IMR-90 (cell line): ENCODE measurements around the gene OR2W1. TPM values are rescaled to one million over a fixed set of nuclear protein-coding genes. Genes with fewer than 3 reads are reported as not detected.

Experiments
- ATAC-seq: fragments of 200-7000 bp; cut with Tn5 transposase; 2 replicates; pipeline ENCODE4 v1.9.1; 2020; ENCODE audit warnings: low read depth, mild to moderate bottlenecking, moderate library complexity
- BruUV-seq: library from RNA; stranded (reverse); fragments of 400-500 nt; replicated peaks from 2 replicates; lab custom pipeline; 2021; lab: Mats Ljungman, UMichigan
- CTCF ChIA-PET: fragments of 300-600 bp; formaldehyde crosslinking; extraction: SDS; loops from one replicate; lab custom pipeline; 2021; ENCODE audit warnings: antibody characterized with exemption; lab: Yijun Ruan, JAX
- POLR2A ChIA-PET: fragments of 300-600 bp; sonication (Branson Sonifier 250); formaldehyde crosslinking; loops from one replicate; lab custom pipeline; 2022; ENCODE audit warnings: antibody characterized with exemption; ENCODE audit not compliant: unreplicated experiment; lab: Charles Lee
- DNase-seq: peaks from one replicate; pipeline ENCODE4 v3.0.0; 2013
- H2AFZ ChIP-seq: replicated peaks from 2 replicates; pipeline ENCODE3; 2013; ENCODE audit warnings: low read length, mild to moderate bottlenecking; ENCODE audit not compliant: poor library complexity
- H2AK5ac ChIP-seq: 2 replicates; pipeline ENCODE4 v1.6.1; 2013; ENCODE audit warnings: low read depth, low read length, inconsistent platforms
- H2AK9ac ChIP-seq: replicated peaks from 2 replicates; pipeline ENCODE3; 2013; ENCODE audit warnings: mild to moderate bottlenecking, low read depth, low read length, moderate library complexity; ENCODE audit not compliant: poor library complexity
- H2BK120ac ChIP-seq: 2 replicates; pipeline ENCODE4 v1.6.1; 2013; ENCODE audit warnings: low read depth, low read length, inconsistent platforms
- H2BK15ac ChIP-seq: 3 replicates; pipeline ENCODE4 v1.6.1; 2013; ENCODE audit warnings: low read depth, low read length, inconsistent platforms
- H2BK20ac ChIP-seq: 2 replicates; pipeline ENCODE4 v1.6.1; 2013; ENCODE audit warnings: low read depth, mild to moderate bottlenecking, inconsistent platforms, low read length, moderate library complexity
- H2BK5ac ChIP-seq: 2 replicates; pipeline ENCODE4 v1.6.1; 2013; ENCODE audit warnings: mild to moderate bottlenecking, low read depth, low read length, inconsistent platforms; ENCODE audit not compliant: poor library complexity, severe bottlenecking
- H3K14ac ChIP-seq: replicated peaks from 2 replicates; pipeline ENCODE4 v1.6.1; 2013; ENCODE audit warnings: low read depth, low read length, inconsistent platforms
- H3K18ac ChIP-seq: 2 replicates; pipeline ENCODE4 v1.6.1; 2013; ENCODE audit warnings: low read depth, low read length, control low read depth
- H3K23ac ChIP-seq: 2 replicates; pipeline ENCODE4 v1.6.1; 2013; ENCODE audit warnings: low read depth, low read length, inconsistent platforms
- H3K27ac ChIP-seq: 2 replicates; pipeline ENCODE4 v1.5.1; 2013; ENCODE audit warnings: mild to moderate bottlenecking, control low read depth, low read length; ENCODE audit not compliant: insufficient read depth
- H3K27me3 ChIP-seq: 2 replicates; pipeline ENCODE4 v1.6.1; 2013; ENCODE audit warnings: low read length; ENCODE audit not compliant: control insufficient read depth, insufficient read depth
- H3K36me3 ChIP-seq: 2 replicates; pipeline ENCODE4 v1.6.1; 2013; ENCODE audit warnings: low read length, mixed read lengths; ENCODE audit not compliant: control insufficient read depth, insufficient read depth
- H3K4ac ChIP-seq: 2 replicates; pipeline ENCODE4 v1.6.1; 2013; ENCODE audit warnings: low read depth, low read length, inconsistent platforms
- H3K4me1 ChIP-seq: 2 replicates; pipeline ENCODE4 v1.6.1; 2013; ENCODE audit warnings: low read length, mixed read lengths; ENCODE audit not compliant: control insufficient read depth, insufficient read depth
- H3K4me2 ChIP-seq: 2 replicates; pipeline ENCODE4 v1.6.1; 2013; ENCODE audit warnings: low read depth, mild to moderate bottlenecking, control low read depth, low read length, moderate library complexity
- H3K4me3 ChIP-seq: 2 replicates; pipeline ENCODE4 v1.5.1; 2013; ENCODE audit warnings: low read depth, mild to moderate bottlenecking, control low read depth, low read length, moderate library complexity; ENCODE audit not compliant: insufficient read depth
- H3K56ac ChIP-seq: 2 replicates; pipeline ENCODE4 v1.6.1; 2013; ENCODE audit warnings: low read length, inconsistent platforms; ENCODE audit not compliant: insufficient read depth; ENCODE audit errors: extremely low read depth
- H3K79me1 ChIP-seq, 2 experiments: 2 replicates each; pipeline ENCODE4 v1.6.1; 2013; ENCODE audit warnings: low read length in 2 of 2, inconsistent platforms in 1 of 2, low read depth in 1 of 2
- H3K9ac ChIP-seq: 2 replicates; pipeline ENCODE4 v1.6.1; 2013; ENCODE audit warnings: low read depth, low read length, control low read depth
- H3K9me1 ChIP-seq: 2 replicates; pipeline ENCODE4 v1.6.1; 2013; ENCODE audit warnings: low read length, inconsistent platforms; ENCODE audit not compliant: insufficient read depth
- H3K9me3 ChIP-seq: 2 replicates; pipeline ENCODE4 v1.6.1; 2013; ENCODE audit warnings: low read length; ENCODE audit not compliant: control insufficient read depth, insufficient read depth
- H4K20me1 ChIP-seq: 2 replicates; pipeline ENCODE4 v1.6.1; 2013; ENCODE audit warnings: low read length, inconsistent platforms; ENCODE audit not compliant: insufficient read depth
- H4K5ac ChIP-seq: 2 replicates; pipeline ENCODE4 v1.6.1; 2013; ENCODE audit warnings: mild to moderate bottlenecking, low read depth, low read length, control low read depth
- H4K8ac ChIP-seq, 2 experiments: 2 replicates each; pipeline ENCODE4 v1.6.1; 2013; ENCODE audit warnings: low read depth in 2 of 2, low read length in 2 of 2, control low read depth in 1 of 2, inconsistent platforms in 1 of 2
- H4K91ac ChIP-seq: 2 replicates; pipeline ENCODE4 v1.6.1; 2013; ENCODE audit warnings: low read depth, low read length, inconsistent platforms; ENCODE audit not compliant: insufficient read depth
- BHLHE40 ChIP-seq: fragments of 150-350 bp; IDR thresholded peaks from 2 replicates; pipeline ENCODE4 v1.6.1; 2016; ENCODE audit warnings: mild to moderate bottlenecking, low read depth, low read length
- FOS ChIP-seq: fragments of 150-350 bp; IDR thresholded peaks from 2 replicates; pipeline ENCODE4 v1.6.1; 2016; ENCODE audit warnings: low read depth, low read length
- MXI1 ChIP-seq: IDR thresholded peaks from 2 replicates; pipeline ENCODE4 v1.6.1; 2012; ENCODE audit warnings: low read depth, mild to moderate bottlenecking, low read length, moderate library complexity, borderline replicate concordance
- POLR2A ChIP-seq: IDR thresholded peaks from 2 replicates; pipeline ENCODE4 v1.6.1; 2012; ENCODE audit warnings: mild to moderate bottlenecking, low read depth, low read length
- RAD21 ChIP-seq: IDR thresholded peaks from 2 replicates; pipeline ENCODE4 v1.6.1; 2012; ENCODE audit warnings: low read length, improper control_type of control experiment
- RFX5 ChIP-seq: IDR thresholded peaks from 2 replicates; pipeline ENCODE4 v1.8.0; 2012; ENCODE audit warnings: low read depth, mild to moderate bottlenecking, low read length, moderate library complexity
- whole genome bisulfite sequencing, 2 experiments: methylation state at CpG; one replicate each; pipeline versions ENCODE4 v1.1.5 to v1.1.7; 2013; ENCODE audit warnings: missing lambda C conversion rate in 2 of 2; ENCODE audit not compliant: insufficient read length in 1 of 2; ENCODE audit errors: extremely low coverage in 2 of 2; 5-methylcytosine and 5-hydroxymethylcytosine counted together
- dilution Hi-C: fragments of 300-500 bp; cut with HindIII; formaldehyde crosslinking; loops from one replicate; pipeline ENCODE4 v1.14.3; 2018; ENCODE audit warnings: low sequenced_read_pairs; ENCODE audit not compliant: unreplicated experiment
- in situ Hi-C: fragments of 300-500 bp; cut with MboI; formaldehyde crosslinking; loops from 3 replicates; pipeline ENCODE4 v1.14.3; 2019; ENCODE audit warnings: low sequenced_read_pairs, inconsistent platforms, mixed read lengths
- intact Hi-C: fragments of 100-400 bp; cut with micrococcal nuclease; formaldehyde crosslinking; loops from 2 replicates; pipeline ENCODE4 v1.10.0; 2022
- polyA plus RNA-seq, 3 experiments: library from polyadenylated mRNA; depleted of rRNA; stranded (reverse); fragments of >200 nt; gene quantifications; 2 replicates each; pipeline ENCODE4 v1.2.3, GENCODE V29; 2012; ENCODE audit warnings: low replicate concordance in 1 of 3
- total RNA-seq: library from RNA; depleted of rRNA; stranded (reverse); fragments of >200 nt; gene quantifications from 2 replicates; pipeline ENCODE4 v1.2.3, GENCODE V29; 2012
- TF ChIP-seq, protein P1 (sequence below): fragments of 150-350 bp; IDR thresholded peaks from 2 replicates; pipeline ENCODE4 v1.6.1; 2017; ENCODE audit warnings: mild to moderate bottlenecking, antibody characterized with exemption, low read length, low read depth

OR2W1 gene
- total and polyA plus RNA-seq, 2 of the 4 experiments (the other 2 are of a cell fraction), result not detected

DNA sequence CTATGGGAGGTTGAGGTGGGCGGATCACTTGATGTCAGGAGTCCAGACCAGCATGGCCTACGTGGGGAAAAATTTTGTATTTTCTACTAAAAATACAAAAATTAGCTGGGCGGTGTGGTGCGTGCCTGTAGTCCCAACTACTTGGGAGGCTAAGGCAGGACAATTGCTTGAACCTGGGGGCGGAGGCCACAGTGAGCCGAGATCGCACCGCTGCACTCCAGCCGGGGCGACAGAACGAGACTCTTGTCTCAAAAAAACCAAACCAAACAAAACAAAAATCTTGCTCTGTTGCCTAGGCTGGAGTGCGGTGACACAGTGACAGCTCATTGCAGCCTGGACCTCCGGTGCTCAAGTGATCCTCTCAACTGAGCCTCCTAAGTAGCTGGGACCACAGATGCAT lies 16.2 kb downstream of the OR2W1 start:
- H3K9me3 ChIP-seq, result no peaks in the 10 kb centered on the region
- POLR2A ChIA-PET, result no interaction called here
- TF ChIP-seq BHLHE40 (no peak), POLR2A (no peak), MXI1 (no peak), RFX5 (no peak), RAD21 (no peak), FOS (no peak)
- TF ChIP-seq, protein P1, sequence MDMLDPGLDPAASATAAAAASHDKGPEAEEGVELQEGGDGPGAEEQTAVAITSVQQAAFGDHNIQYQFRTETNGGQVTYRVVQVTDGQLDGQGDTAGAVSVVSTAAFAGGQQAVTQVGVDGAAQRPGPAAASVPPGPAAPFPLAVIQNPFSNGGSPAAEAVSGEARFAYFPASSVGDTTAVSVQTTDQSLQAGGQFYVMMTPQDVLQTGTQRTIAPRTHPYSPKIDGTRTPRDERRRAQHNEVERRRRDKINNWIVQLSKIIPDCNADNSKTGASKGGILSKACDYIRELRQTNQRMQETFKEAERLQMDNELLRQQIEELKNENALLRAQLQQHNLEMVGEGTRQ, result no peak
- no peak overlapping the region for H3K4me3 ChIP-seq
- no peaks in the 10 kb centered on the region for H3K36me3 ChIP-seq
- dilution Hi-C loops, result no loop called here
- no peak overlapping the region for H3K4me2 ChIP-seq
- no peak for DNase-seq
- CTCF ChIA-PET, result no interaction called here
- no peak overlapping the region for H3K9ac ChIP-seq
- H2AK5ac ChIP-seq, result no peak overlapping the region
- H2BK15ac ChIP-seq, result no peak overlapping the region
- H3K14ac ChIP-seq, result no peak overlapping the region
- ATAC-seq, result no peak
- H3K4me1 ChIP-seq, result no peaks in the 10 kb centered on the region
- no peak overlapping the region for H4K5ac ChIP-seq
- in situ Hi-C loops, result no loop called here
- H4K91ac ChIP-seq, result no peak overlapping the region
- H2AK9ac ChIP-seq, result no peak overlapping the region
- H3K4ac ChIP-seq, result no peak overlapping the region
- no peak overlapping the region for H3K18ac ChIP-seq
- H3K23ac ChIP-seq, result no peak overlapping the region
- no peaks in the 10 kb centered on the region for H3K27me3 ChIP-seq
- no peak overlapping the region for H4K8ac ChIP-seq
- H2BK20ac ChIP-seq, result no peak overlapping the region
- H3K9me1 ChIP-seq, result no peaks in the 10 kb centered on the region
- 100% methylated on average over 1 of the region's 13 CpGs; no CpG with 5 or more reads in 1 of the 2 experiments for WGBS, 2 experiments
- no TSS peak for BruUV-seq
- no peak overlapping the region for H3K27ac ChIP-seq
- H4K20me1 ChIP-seq, result no peaks in the 10 kb centered on the region
- no peak overlapping the region for H2BK120ac ChIP-seq
- H3K56ac ChIP-seq, result no peak overlapping the region
- H2BK5ac ChIP-seq, result no peak overlapping the region
- intact Hi-C loops, result no loop called here
- no peak overlapping the region for H2AFZ ChIP-seq
- H3K79me1 ChIP-seq, result no peaks in the 10 kb centered on the region
